ENCODE data around the gene GABBR2. TPM values are rescaled to one million over a fixed set of nuclear protein-coding genes. Genes with fewer than 3 reads are reported as not detected.

The GABBR2 gene
- polyA plus RNA-seq, 1 donor (not counting 4 experiments of a cell fraction or from before 2014, with no cell fraction given): 0.01 TPM

DNA sequence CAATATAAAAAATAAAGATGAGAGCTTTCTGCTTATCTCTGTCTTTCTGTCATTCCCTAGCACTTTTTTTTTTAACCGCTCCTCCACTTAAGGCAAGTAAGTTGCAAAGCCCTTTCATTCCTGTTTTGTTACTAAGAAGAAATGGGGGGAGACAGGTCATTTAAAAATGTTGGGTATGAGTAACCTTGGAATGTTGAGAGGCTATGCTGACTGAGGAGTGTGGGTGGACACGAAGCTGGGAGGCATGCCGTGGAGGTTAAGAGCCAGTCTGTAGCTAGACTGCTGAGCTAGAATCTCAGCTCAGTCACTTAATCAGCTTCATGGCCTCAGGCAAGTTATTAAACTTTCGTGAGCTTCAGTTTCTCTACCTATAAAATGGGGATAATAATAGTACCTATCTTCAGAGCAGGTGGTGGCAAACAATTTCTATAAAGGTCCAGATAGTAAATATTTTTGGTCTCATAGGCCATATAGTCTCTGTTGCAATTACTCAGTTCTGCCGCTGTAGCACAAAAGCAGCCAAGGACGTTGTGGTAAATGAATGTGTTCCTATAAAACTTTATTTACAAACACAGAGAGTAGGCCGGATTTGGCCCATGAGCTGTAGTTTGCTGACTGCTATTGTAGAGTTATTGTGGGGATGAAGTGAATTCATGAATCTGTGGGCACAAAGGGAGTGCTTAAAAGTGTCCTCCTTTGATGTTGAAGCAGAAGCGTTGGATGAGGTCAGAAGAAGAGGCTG, 220.0 kb downstream of the GABBR2 start:
- Histone ChIP-seq H3K4me1 (ENCODE audit: control insufficient read depth, extremely low read depth, insufficient read depth, low read length) (peaks cover 4% of the 10 kb centered on the region), H3K4me3 (ENCODE audit: control insufficient read depth in 2 of 3, extremely low read depth in 1 of 3, insufficient read depth in 2 of 3, low read depth in 1 of 3, low read length in 3 of 3) (no peak overlapping the region), H2AFZ (ENCODE audit: control insufficient read depth, low read length) (no peak overlapping the region), H3K9me1 (ENCODE audit: control insufficient read depth, extremely low read depth, insufficient read depth, low read length) (no peaks in the 10 kb centered on the region), H3K36me3 (ENCODE audit: control insufficient read depth in 2 of 2, extremely low read depth in 1 of 2, insufficient read depth in 2 of 2, low read length in 2 of 2) (no peaks in the 10 kb centered on the region), H3K79me2 (ENCODE audit: control insufficient read depth, insufficient read depth, low read length) (no peaks in the 10 kb centered on the region), H3K4me2 (ENCODE audit: control insufficient read depth, extremely low read depth, insufficient read depth, low read depth, low read length) (no peak overlapping the region), H3K9me3 (ENCODE audit: control insufficient read depth, low read depth, low read length) (no peaks in the 10 kb centered on the region), H4K20me1 (ENCODE audit: control insufficient read depth, extremely low read depth, insufficient read depth, low read length) (no peaks in the 10 kb centered on the region), H3K27ac (ENCODE audit: control insufficient read depth, insufficient read depth, low read length) (no peak overlapping the region), H3K27me3 (ENCODE audit: control insufficient read depth, extremely low read depth, insufficient read depth, low read length) (peaks cover 8% of the 10 kb centered on the region), H3K9ac (ENCODE audit: control insufficient read depth, extremely low read depth, insufficient read depth, low read length) (no peak overlapping the region)
- no peak for FAIRE-seq
- TF ChIP-seq, protein P1, sequence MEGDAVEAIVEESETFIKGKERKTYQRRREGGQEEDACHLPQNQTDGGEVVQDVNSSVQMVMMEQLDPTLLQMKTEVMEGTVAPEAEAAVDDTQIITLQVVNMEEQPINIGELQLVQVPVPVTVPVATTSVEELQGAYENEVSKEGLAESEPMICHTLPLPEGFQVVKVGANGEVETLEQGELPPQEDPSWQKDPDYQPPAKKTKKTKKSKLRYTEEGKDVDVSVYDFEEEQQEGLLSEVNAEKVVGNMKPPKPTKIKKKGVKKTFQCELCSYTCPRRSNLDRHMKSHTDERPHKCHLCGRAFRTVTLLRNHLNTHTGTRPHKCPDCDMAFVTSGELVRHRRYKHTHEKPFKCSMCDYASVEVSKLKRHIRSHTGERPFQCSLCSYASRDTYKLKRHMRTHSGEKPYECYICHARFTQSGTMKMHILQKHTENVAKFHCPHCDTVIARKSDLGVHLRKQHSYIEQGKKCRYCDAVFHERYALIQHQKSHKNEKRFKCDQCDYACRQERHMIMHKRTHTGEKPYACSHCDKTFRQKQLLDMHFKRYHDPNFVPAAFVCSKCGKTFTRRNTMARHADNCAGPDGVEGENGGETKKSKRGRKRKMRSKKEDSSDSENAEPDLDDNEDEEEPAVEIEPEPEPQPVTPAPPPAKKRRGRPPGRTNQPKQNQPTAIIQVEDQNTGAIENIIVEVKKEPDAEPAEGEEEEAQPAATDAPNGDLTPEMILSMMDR (optimal IDR thresholded peaks at IDR 0.05 in 1 of 3, IDR thresholded peaks at IDR 0.05 in 1 of 3, conservative IDR thresholded peaks at IDR 0.05 in 1 of 3; ENCODE audit: extremely low read depth in 1 of 3, insufficient read depth in 2 of 3, low read length in 3 of 3): no peak
- TF ChIP-seq EZH2 (IDR thresholded peaks at IDR 0.05; ENCODE audit: low read length): no peak
- dilution Hi-C loops (cut with MboI; ENCODE audit: extremely low pct_ligation_motif_present, low sequenced_read_pairs): no loop called here
- DNase-seq (ENCODE audit: low read depth, low spot score): peak; percentile 46

DNA sequence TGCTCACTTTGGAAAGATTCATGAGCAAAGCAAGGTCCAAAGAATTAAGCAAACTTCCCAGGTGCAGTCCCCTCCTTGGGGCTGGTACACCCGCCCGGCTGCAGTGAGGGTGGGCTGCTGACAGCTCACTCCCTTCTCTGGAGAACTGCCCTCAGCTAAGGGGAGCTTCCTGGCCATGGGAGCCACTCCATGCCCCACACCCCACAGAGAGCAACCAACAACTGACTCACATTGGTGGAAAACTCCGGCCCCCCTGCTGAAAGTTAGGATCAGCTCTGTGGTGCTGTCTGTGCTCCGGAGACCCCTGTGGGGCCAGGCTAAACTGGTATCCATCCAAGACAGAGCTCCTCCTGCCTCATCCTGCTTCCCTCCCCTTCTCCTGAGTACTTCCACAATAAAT, 223.0 kb downstream of the GABBR2 start:
- no peak overlapping the region for H3K4me2 ChIP-seq (ENCODE audit: control insufficient read depth, extremely low read depth, insufficient read depth, low read depth, low read length)
- H3K4me3 ChIP-seq (ENCODE audit: control insufficient read depth in 2 of 3, extremely low read depth in 1 of 3, insufficient read depth in 2 of 3, low read depth in 1 of 3, low read length in 3 of 3): no peak overlapping the region
- no peak for FAIRE-seq
- no peaks in the 10 kb centered on the region for H3K79me2 ChIP-seq (ENCODE audit: control insufficient read depth, insufficient read depth, low read length)
- no peaks in the 10 kb centered on the region for H3K9me3 ChIP-seq (ENCODE audit: control insufficient read depth, low read depth, low read length)
- peaks cover 8% of the 10 kb centered on the region for H3K27me3 ChIP-seq (ENCODE audit: control insufficient read depth, extremely low read depth, insufficient read depth, low read length)
- H3K9ac ChIP-seq (ENCODE audit: control insufficient read depth, extremely low read depth, insufficient read depth, low read length): no peak overlapping the region
- TF ChIP-seq EZH2 (IDR thresholded peaks at IDR 0.05; ENCODE audit: low read length): no peak
- TF ChIP-seq, protein P1 (optimal IDR thresholded peaks at IDR 0.05 in 1 of 3, IDR thresholded peaks at IDR 0.05 in 1 of 3, conservative IDR thresholded peaks at IDR 0.05 in 1 of 3; ENCODE audit: extremely low read depth in 1 of 3, insufficient read depth in 2 of 3, low read length in 3 of 3): no peak
- H3K36me3 ChIP-seq (ENCODE audit: control insufficient read depth in 2 of 2, extremely low read depth in 1 of 2, insufficient read depth in 2 of 2, low read length in 2 of 2): no peaks in the 10 kb centered on the region
- no peak overlapping the region for H3K27ac ChIP-seq (ENCODE audit: control insufficient read depth, insufficient read depth, low read length)
- H3K4me1 ChIP-seq (ENCODE audit: control insufficient read depth, extremely low read depth, insufficient read depth, low read length): peaks cover 8% of the 10 kb centered on the region
- no peaks in the 10 kb centered on the region for H4K20me1 ChIP-seq (ENCODE audit: control insufficient read depth, extremely low read depth, insufficient read depth, low read length)
- DNase-seq (ENCODE audit: low read depth, low spot score): no peak
- dilution Hi-C loops (cut with MboI; ENCODE audit: extremely low pct_ligation_motif_present, low sequenced_read_pairs): no loop called here
- H2AFZ ChIP-seq (ENCODE audit: control insufficient read depth, low read length): no peak overlapping the region
- H3K9me1 ChIP-seq (ENCODE audit: control insufficient read depth, extremely low read depth, insufficient read depth, low read length): no peaks in the 10 kb centered on the region
